DND-41 (cell line): ENCODE results near the gene RAD51B.

Experiments used
- ATAC-seq: fragments of 200-7000 bp; cut with Tn5 transposase; 3 replicates; pipeline ENCODE4 v1.9.1; 2021; ENCODE audit warnings: low read depth; ENCODE audit not compliant: insufficient read depth
- DNase-seq: peaks from one replicate; pipeline ENCODE4 v3.0.0-alpha.2; 2020
- H2AFZ ChIP-seq: 2 replicates; pipeline ENCODE4 v1.6.0; 2012; ENCODE audit warnings: low read depth, low read length
- H3K27ac ChIP-seq: 2 replicates; pipeline ENCODE4 v1.5.1; 2012; ENCODE audit warnings: low read length, inconsistent platforms
- H3K27me3 ChIP-seq: fragments of 200-600 bp; sonication (generic); 2 replicates; pipeline ENCODE4 v1.6.0; 2012; ENCODE audit warnings: low read length, mild to moderate bottlenecking, inconsistent platforms; ENCODE audit not compliant: insufficient read depth, poor library complexity
- H3K36me3 ChIP-seq: 2 replicates; pipeline ENCODE4 v1.5.1; 2012; ENCODE audit warnings: low read length, inconsistent platforms; ENCODE audit not compliant: insufficient read depth
- H3K4me1 ChIP-seq: 2 replicates; pipeline ENCODE4 v1.5.1; 2012; ENCODE audit warnings: mild to moderate bottlenecking, low read length; ENCODE audit not compliant: insufficient read depth
- H3K4me2 ChIP-seq: 2 replicates; pipeline ENCODE4 v1.6.0; 2012; ENCODE audit warnings: mild to moderate bottlenecking, moderate library complexity, low read length, inconsistent platforms; ENCODE audit not compliant: insufficient read depth
- H3K4me3 ChIP-seq, 2 experiments: fragments of 200-600 bp in 1 of 2; shearing (Covaris generic) in 1 of 2; 2 replicates each; pipeline ENCODE4 v1.5.1; 2012 to 2016; ENCODE audit warnings: inconsistent platforms in 2 of 2, low read length in 2 of 2, mild to moderate bottlenecking in 2 of 2, low read depth in 1 of 2, moderate library complexity in 1 of 2
- H3K79me2 ChIP-seq: 2 replicates; pipeline ENCODE4 v1.6.0; 2012; ENCODE audit warnings: low read length, inconsistent platforms; ENCODE audit not compliant: insufficient read depth
- H3K9ac ChIP-seq: 2 replicates; pipeline ENCODE4 v1.6.0; 2012; ENCODE audit warnings: low read depth, mild to moderate bottlenecking, inconsistent platforms, low read length, moderate library complexity
- H3K9me3 ChIP-seq: 2 replicates; pipeline ENCODE4 v1.5.1; 2012; ENCODE audit warnings: low read length, moderate library complexity, mild to moderate bottlenecking, inconsistent platforms; ENCODE audit not compliant: insufficient read depth, severe bottlenecking
- H4K20me1 ChIP-seq: 2 replicates; pipeline ENCODE4 v1.6.0; 2012; ENCODE audit warnings: low read length; ENCODE audit not compliant: insufficient read depth
- CTCF ChIP-seq: IDR thresholded peaks from 2 replicates; pipeline ENCODE4 v1.5.1; 2012; ENCODE audit warnings: borderline replicate concordance, low read length, moderate library complexity, mild to moderate bottlenecking; ENCODE audit not compliant: poor library complexity, severe bottlenecking; ENCODE audit errors: extremely low read depth
- EZH2 ChIP-seq: IDR thresholded peaks from 3 replicates; pipeline ENCODE4 v1.6.1; 2012; ENCODE audit warnings: borderline replicate concordance, low read depth, mild to moderate bottlenecking, moderate library complexity, low read length, inconsistent platforms; ENCODE audit not compliant: severe bottlenecking

Gene RAD51B

DNA sequence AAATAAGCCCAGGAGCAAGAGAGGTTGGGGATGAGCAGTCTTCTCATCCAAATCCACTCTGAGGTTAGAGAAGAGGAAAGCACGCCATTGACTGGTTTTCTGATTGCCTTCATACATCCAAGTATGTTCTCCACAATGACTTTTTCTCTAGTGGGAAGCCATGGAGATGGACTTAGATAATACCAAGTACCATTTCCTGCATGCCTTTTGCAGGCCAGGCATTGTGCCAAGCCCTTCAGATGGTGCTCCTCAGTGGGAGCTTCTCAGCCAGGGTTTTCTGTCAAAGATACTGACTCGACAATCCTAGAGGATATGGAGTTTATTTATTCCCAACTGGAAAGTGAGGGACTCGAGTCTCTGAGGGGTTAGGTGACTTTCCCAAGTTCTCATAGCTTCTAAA lies 755.3 kb downstream of the RAD51B start:
- H4K20me1 ChIP-seq = no peaks in the 10 kb centered on the region
- TF ChIP-seq EZH2 (no peak), CTCF (no peak)
- no peak overlapping the region for H3K9ac ChIP-seq
- H3K4me3 ChIP-seq = no peak overlapping the region
- no peak for ATAC-seq
- no peaks in the 10 kb centered on the region for H3K79me2 ChIP-seq
- no peaks in the 10 kb centered on the region for H3K4me1 ChIP-seq
- H3K27ac ChIP-seq = no peak overlapping the region
- no peak overlapping the region for H3K4me2 ChIP-seq
- no peaks in the 10 kb centered on the region for H3K36me3 ChIP-seq
- H2AFZ ChIP-seq = no peak overlapping the region
- no peaks in the 10 kb centered on the region for H3K9me3 ChIP-seq
- H3K27me3 ChIP-seq = no peaks in the 10 kb centered on the region
- DNase-seq = no peak

DNA sequence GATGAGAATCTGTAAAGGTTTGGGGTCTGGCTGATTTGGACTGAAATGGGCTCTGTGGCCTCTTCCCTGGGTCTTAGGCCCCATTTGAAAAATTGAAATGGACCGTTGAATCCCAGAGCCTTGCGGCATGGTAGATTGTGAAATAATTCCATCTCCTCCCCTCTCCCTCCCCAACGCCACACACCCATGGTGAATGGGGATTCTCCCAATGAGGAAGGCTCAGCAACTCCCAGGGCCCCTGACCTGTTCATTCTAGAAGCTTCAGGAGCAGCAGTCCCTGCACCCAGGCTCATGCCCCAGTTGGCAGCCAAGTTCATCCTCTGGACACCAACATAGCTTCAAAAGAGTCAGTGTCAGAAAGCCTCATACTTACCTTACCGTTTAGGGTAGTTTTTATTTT lies 755.8 kb downstream of the RAD51B start:
- no peak overlapping the region for H2AFZ ChIP-seq
- H3K4me2 ChIP-seq = no peak overlapping the region
- H3K4me1 ChIP-seq = no peaks in the 10 kb centered on the region
- no peaks in the 10 kb centered on the region for H4K20me1 ChIP-seq
- no peaks in the 10 kb centered on the region for H3K27me3 ChIP-seq
- no peak overlapping the region for H3K27ac ChIP-seq
- H3K4me3 ChIP-seq = no peak overlapping the region
- no peaks in the 10 kb centered on the region for H3K36me3 ChIP-seq
- ATAC-seq = no peak
- no peak overlapping the region for H3K9ac ChIP-seq
- no peak for TF ChIP-seq EZH2
- no peak for TF ChIP-seq CTCF
- H3K9me3 ChIP-seq = no peaks in the 10 kb centered on the region
- no peak for DNase-seq
- no peaks in the 10 kb centered on the region for H3K79me2 ChIP-seq

DNA sequence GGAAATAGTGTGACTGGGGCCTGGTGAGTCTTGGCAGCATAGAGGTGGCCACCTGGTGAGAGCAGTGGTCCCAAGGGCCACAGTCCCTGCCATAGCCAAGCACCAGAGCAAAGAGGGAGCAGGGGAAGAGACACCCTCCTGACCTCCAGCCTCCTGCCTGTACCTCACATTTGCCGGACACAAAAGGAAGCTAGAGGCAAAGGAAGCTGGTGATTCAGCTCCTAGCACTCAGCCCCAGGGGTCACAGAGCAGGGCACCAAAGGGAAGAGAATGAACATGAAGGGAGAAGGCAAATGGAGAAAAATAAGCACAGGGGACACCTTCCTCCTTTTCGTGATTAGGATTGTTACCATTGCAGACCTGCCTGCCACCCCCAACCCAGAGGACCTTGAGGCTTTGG lies 756.5 kb downstream of the RAD51B start:
- no peaks in the 10 kb centered on the region for H3K9me3 ChIP-seq
- TF ChIP-seq EZH2 (no peak), CTCF (no peak)
- no peak overlapping the region for H3K27ac ChIP-seq
- ATAC-seq (no peak), DNase-seq (no peak)
- no peaks in the 10 kb centered on the region for H3K27me3 ChIP-seq
- H3K36me3 ChIP-seq = no peaks in the 10 kb centered on the region
- no peak overlapping the region for H2AFZ ChIP-seq
- H3K4me1 ChIP-seq = no peaks in the 10 kb centered on the region
- H3K4me3 ChIP-seq = no peak overlapping the region
- no peaks in the 10 kb centered on the region for H4K20me1 ChIP-seq
- H3K4me2 ChIP-seq = no peak overlapping the region
- H3K9ac ChIP-seq = no peak overlapping the region
- no peaks in the 10 kb centered on the region for H3K79me2 ChIP-seq
